WTC11 (cell line): ENCODE results near the gene CA10. TPM values are rescaled to one million over a fixed set of nuclear protein-coding genes. Genes with fewer than 3 reads are reported as not detected.

Source experiments
- ATAC-seq: fragments of 200-7000 bp; cut with Tn5 transposase; 2 replicates; pipeline ENCODE4 v1.10.0; 2021; ENCODE audit warnings: mild to moderate bottlenecking, moderate library complexity
- CTCF ChIA-PET: fragments of 300-600 bp; sonication (Branson Sonifier 250); formaldehyde crosslinking; loops from one replicate; lab custom pipeline; 2021; ENCODE audit warnings: antibody characterized with exemption; lab: Charles Lee
- POLR2A ChIA-PET: fragments of 350-600 bp; sonication (Branson Sonifier 250); formaldehyde crosslinking; loops from one replicate; lab custom pipeline; 2021; ENCODE audit warnings: antibody characterized with exemption; lab: Charles Lee
- DNase-seq: peaks from one replicate; pipeline ENCODE4 v3.0.0; 2021; ENCODE audit warnings: low spot score
- H3K27ac Mint-ChIP-seq: 2 replicates; pipeline ENCODE4 v1.8.0; 2021; ENCODE audit warnings: mixed read lengths
- H3K27me3 Mint-ChIP-seq: 2 replicates; pipeline ENCODE4 v1.8.0; 2021; ENCODE audit warnings: low read depth, mild to moderate bottlenecking, moderate library complexity, mixed read lengths
- H3K36me3 Mint-ChIP-seq: 2 replicates; pipeline ENCODE4 v1.8.0; 2021; ENCODE audit warnings: mixed read lengths
- H3K4me1 Mint-ChIP-seq: 2 replicates; pipeline ENCODE4 v1.8.0; 2022; ENCODE audit warnings: mixed read lengths
- H3K4me3 Mint-ChIP-seq: 2 replicates; pipeline ENCODE4 v1.8.0; 2021; ENCODE audit warnings: mild to moderate bottlenecking, moderate library complexity, mixed read lengths
- H3K9me3 Mint-ChIP-seq: 2 replicates; pipeline ENCODE4 v1.8.0; 2021; ENCODE audit warnings: mixed read lengths
- AFF4 ChIP-seq: sonication (generic); formaldehyde crosslinking; IDR thresholded peaks from 2 replicates; pipeline ENCODE4 v1.8.1; 2023; ENCODE audit warnings: mild to moderate bottlenecking, missing genetic modification reagents, borderline replicate concordance
- AR ChIP-seq: fragments of 250-450 bp; sonication (Bioruptor Pico); IDR thresholded peaks from 2 replicates; pipeline ENCODE4 v1.9.0; 2021; ENCODE audit warnings: mild to moderate bottlenecking
- CDX4 ChIP-seq: fragments of 250-450 bp; sonication (Bioruptor Pico); IDR thresholded peaks from 2 replicates; pipeline ENCODE4 v1.9.0; 2021; ENCODE audit warnings: moderate library complexity, mild to moderate bottlenecking, inconsistent platforms, borderline replicate concordance
- FOXJ3 ChIP-seq: sonication (generic); formaldehyde crosslinking; IDR thresholded peaks from 2 replicates; pipeline ENCODE4 v1.9.0; 2021; ENCODE audit warnings: missing genetic modification reagents, mild to moderate bottlenecking, borderline replicate concordance
- IRF2 ChIP-seq: sonication (generic); formaldehyde crosslinking; IDR thresholded peaks from 2 replicates; pipeline ENCODE4 v1.8.0; 2022; ENCODE audit warnings: low read depth, missing genetic modification reagents, borderline replicate concordance
- NFATC4 ChIP-seq: fragments of 250-450 bp; sonication (Bioruptor Pico); IDR thresholded peaks from 2 replicates; pipeline ENCODE4 v1.9.0; 2021; ENCODE audit warnings: mild to moderate bottlenecking
- SMAD4 ChIP-seq: sonication (generic); formaldehyde crosslinking; IDR thresholded peaks from 2 replicates; pipeline ENCODE4 v1.8.0; 2022; ENCODE audit warnings: mild to moderate bottlenecking, missing genetic modification reagents
- SOX15 ChIP-seq: fragments of 250-450 bp; sonication (Bioruptor Pico); IDR thresholded peaks from 2 replicates; pipeline ENCODE4 v1.9.0; 2021; ENCODE audit warnings: mild to moderate bottlenecking
- ZNF219 ChIP-seq: sonication (generic); formaldehyde crosslinking; IDR thresholded peaks from 2 replicates; pipeline ENCODE4 v1.8.0; 2023; ENCODE audit warnings: missing genetic modification reagents, mild to moderate bottlenecking, borderline replicate concordance
- ZNF232 ChIP-seq: sonication (generic); formaldehyde crosslinking; IDR thresholded peaks from 2 replicates; pipeline ENCODE4 v1.8.0; 2022; ENCODE audit warnings: mild to moderate bottlenecking, missing genetic modification reagents
- ZNF396 ChIP-seq: fragments of 250-450 bp; sonication (Bioruptor Pico); IDR thresholded peaks from 2 replicates; pipeline ENCODE4 v1.8.0; 2021; ENCODE audit warnings: mild to moderate bottlenecking, moderate library complexity, borderline replicate concordance
- ZNF425 ChIP-seq: fragments of 250-450 bp; sonication (Bioruptor Pico); conservative IDR thresholded peaks from 2 replicates; pipeline ENCODE4 v1.9.0; 2021; ENCODE audit warnings: mild to moderate bottlenecking
- total RNA-seq: library from RNA; stranded (reverse); gene quantifications from 3 replicates; pipeline ENCODE4 v1.2.3, GENCODE V29; 2021
- TF ChIP-seq, protein P1 (sequence below): sonication (generic); formaldehyde crosslinking; IDR thresholded peaks from 2 replicates; pipeline ENCODE4 v1.8.0; 2022; ENCODE audit warnings: mild to moderate bottlenecking, missing genetic modification reagents
- TF ChIP-seq, protein P2 (sequence below): sonication (generic); formaldehyde crosslinking; IDR thresholded peaks from 2 replicates; pipeline ENCODE4 v1.8.1; 2022; ENCODE audit warnings: low read depth, missing genetic modification reagents, borderline replicate concordance
- TF ChIP-seq, protein P3 (sequence below): sonication (generic); formaldehyde crosslinking; conservative IDR thresholded peaks from 2 replicates; pipeline ENCODE4 v1.8.1; 2022; ENCODE audit warnings: mild to moderate bottlenecking, missing genetic modification reagents

The CA10 gene
- total RNA-seq, 1 experiment from 2014 or later: 0.90 TPM

DNA sequence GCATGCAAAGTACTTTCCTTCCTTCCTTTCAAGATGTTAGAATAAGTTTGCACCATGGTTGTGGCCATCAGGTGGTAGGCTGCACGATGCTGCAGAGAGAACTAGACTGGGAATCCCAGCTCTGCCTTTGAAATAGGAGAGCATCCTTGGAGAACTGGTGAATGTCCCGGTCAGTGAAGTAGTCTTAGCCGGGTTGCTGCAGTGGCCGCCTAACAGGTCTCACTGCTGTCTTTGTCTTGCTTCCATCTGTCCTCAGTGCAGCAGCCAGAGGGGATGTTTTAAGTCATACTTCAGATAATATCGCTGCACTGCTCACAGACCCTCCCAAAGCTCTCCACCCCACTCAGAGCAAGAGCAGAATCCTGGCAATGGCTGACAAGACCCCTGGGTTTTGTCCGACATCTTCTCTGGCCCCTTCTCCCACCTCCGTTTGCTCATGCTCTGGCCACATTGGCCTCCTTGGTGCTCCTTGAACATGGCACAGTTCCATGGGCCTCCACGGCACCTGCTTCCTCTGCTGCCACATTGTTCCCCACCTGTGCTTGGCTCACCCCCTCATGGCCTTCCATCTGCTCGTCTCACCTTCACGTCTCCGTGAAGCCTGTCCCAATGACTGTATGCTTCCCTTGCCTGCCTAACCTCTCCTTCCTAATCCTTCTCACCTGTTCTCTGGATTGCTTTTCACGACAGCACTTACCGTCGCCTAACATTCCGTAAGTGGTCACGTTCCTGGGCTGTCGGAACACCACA is 458.3 kb downstream of the CA10 start (continued):
- TF ChIP-seq AFF4 (CRISPR knock-in tag) (no peak), ZNF396 (CRISPR knock-in tag) (no peak)
- TF ChIP-seq, protein P1, sequence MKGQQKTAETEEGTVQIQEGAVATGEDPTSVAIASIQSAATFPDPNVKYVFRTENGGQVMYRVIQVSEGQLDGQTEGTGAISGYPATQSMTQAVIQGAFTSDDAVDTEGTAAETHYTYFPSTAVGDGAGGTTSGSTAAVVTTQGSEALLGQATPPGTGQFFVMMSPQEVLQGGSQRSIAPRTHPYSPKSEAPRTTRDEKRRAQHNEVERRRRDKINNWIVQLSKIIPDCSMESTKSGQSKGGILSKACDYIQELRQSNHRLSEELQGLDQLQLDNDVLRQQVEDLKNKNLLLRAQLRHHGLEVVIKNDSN (CRISPR knock-in tag): no peak
- TF ChIP-seq, protein P2, sequence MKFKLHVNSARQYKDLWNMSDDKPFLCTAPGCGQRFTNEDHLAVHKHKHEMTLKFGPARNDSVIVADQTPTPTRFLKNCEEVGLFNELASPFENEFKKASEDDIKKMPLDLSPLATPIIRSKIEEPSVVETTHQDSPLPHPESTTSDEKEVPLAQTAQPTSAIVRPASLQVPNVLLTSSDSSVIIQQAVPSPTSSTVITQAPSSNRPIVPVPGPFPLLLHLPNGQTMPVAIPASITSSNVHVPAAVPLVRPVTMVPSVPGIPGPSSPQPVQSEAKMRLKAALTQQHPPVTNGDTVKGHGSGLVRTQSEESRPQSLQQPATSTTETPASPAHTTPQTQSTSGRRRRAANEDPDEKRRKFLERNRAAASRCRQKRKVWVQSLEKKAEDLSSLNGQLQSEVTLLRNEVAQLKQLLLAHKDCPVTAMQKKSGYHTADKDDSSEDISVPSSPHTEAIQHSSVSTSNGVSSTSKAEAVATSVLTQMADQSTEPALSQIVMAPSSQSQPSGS (CRISPR knock-in tag): no peak

DNA sequence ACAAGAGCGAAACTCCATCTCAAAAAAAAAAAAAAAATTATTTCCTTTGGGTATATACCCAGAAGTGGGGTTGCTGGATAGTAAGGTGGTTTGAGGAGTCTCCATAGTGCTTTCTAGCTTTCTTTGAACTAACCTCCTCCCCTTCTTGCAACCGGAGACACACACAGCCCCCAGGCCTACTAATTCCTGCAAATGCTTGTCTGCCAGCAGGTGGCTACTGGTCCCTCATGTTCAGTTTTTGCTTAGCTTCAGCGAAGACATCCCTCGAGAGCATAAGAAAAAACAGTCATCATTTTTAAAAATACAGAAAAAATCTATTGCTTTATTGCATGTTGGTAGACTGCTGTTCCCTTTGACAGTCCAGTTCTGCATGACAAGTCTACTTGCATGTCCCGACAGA is 459.2 kb downstream of the CA10 start:
- Mint-ChIP-seq H3K36me3 (peaks cover 14% of the 10 kb centered on the region), H3K27me3 (peaks cover 2% of the 10 kb centered on the region; the same call in 1 of the 2 replicates), H3K9me3 (peaks cover 62% of the 10 kb centered on the region), H3K27ac (no peak overlapping the region), H3K4me3 (no peak overlapping the region), H3K4me1 (no peaks in the 10 kb centered on the region)
- DNase-seq (no peak), ATAC-seq (no peak)
- CTCF ChIA-PET: interaction anchor here (0.7 to 1.4 kb wide), 6 partner anchors 8 to 63 kb away, joined by 3 to 5 read pairs (median 3); no protein-coding TSS in a partner anchor
- POLR2A ChIA-PET: no interaction called here
- no peak for TF ChIP-seq ZNF232 (CRISPR knock-in tag)
- TF ChIP-seq SMAD4 (CRISPR knock-in tag): no peak
- TF ChIP-seq ZNF425 (CRISPR knock-in tag): no peak

DNA sequence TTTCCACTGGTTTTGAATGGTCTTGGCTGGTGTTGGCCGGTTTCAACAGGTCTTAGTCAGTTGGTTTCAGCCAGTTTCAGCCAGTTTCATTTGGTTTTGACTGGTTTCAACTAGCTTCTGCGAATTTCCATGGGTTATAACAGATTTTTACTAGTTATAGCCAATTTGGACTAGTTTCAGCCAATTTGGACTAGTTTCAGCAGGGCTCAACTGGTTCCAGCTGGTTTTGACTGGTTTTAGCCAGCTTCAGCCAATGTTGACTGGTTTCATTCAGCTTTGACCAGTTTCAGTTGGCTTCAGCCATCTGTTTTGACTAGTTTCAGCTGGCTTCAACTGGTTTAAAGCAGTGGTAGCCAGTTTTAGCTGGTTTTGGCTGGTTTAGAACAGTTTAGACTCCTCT is 465.6 kb downstream of the CA10 start:
- Mint-ChIP-seq H3K4me1 (no peaks in the 10 kb centered on the region), H3K36me3 (peaks cover 20% of the 10 kb centered on the region), H3K27ac (no peak overlapping the region), H3K27me3 (peaks cover 8% of the 10 kb centered on the region), H3K9me3 (peaks cover 69% of the 10 kb centered on the region), H3K4me3 (no peak overlapping the region)
- ATAC-seq: no peak
- ChIA-PET CTCF (interaction anchor here (0.9 kb wide), 1 partner anchor 39 kb away, joined by 3 read pairs; no protein-coding TSS in a partner anchor), POLR2A (no interaction called here)
- no peak for DNase-seq
- TF ChIP-seq NFATC4 (no peak), ZNF219 (CRISPR knock-in tag) (no peak), IRF2 (CRISPR knock-in tag) (no peak), SOX15 (CRISPR knock-in tag) (no peak), FOXJ3 (CRISPR knock-in tag) (no peak), CDX4 (no peak), AR (no peak)
- TF ChIP-seq, protein P3, sequence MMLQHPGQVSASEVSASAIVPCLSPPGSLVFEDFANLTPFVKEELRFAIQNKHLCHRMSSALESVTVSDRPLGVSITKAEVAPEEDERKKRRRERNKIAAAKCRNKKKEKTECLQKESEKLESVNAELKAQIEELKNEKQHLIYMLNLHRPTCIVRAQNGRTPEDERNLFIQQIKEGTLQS (CRISPR knock-in tag): no peak
